ENCODE measurements around the gene BICC1. TPM values are rescaled to one million over a fixed set of nuclear protein-coding genes. Genes with fewer than 3 reads are reported as not detected.

The BICC1 gene
- total RNA-seq, 1 experiment from 2014 or later = 11.8 TPM

GRCh38 chr10:58780476-58780875, 267.8 kb downstream of the BICC1 start:
- DNase-seq (ENCODE audit: low spot score) = no peak

- peak; percentile 32 for DNase-seq (ENCODE audit: low spot score)
Measured at GRCh38 chr10:58781873-58782488, 269.3 kb downstream of the BICC1 start.

- DNase-seq (ENCODE audit: low spot score) = peak; percentile 4
Measured at GRCh38 chr10:58782876-58783851, 270.5 kb downstream of the BICC1 start.

GRCh38 chr10:58784361-58784760, 271.7 kb downstream of the BICC1 start:
- DNase-seq (ENCODE audit: low spot score) = no peak

GRCh38 chr10:58785354-58785753, 272.7 kb downstream of the BICC1 start:
- DNase-seq (ENCODE audit: low spot score) = no peak

GRCh38 chr10:58791137-58791536, 278.5 kb downstream of the BICC1 start:
- DNase-seq (ENCODE audit: low spot score) = no peak

- no peak for DNase-seq (ENCODE audit: low spot score)
Measured at GRCh38 chr10:58795560-58795959, 282.9 kb downstream of the BICC1 start.

GRCh38 chr10:58796242-58796641, 283.6 kb downstream of the BICC1 start:
- no peak for DNase-seq (ENCODE audit: low spot score)

GRCh38 chr10:58796824-58797223, 284.2 kb downstream of the BICC1 start:
- no peak for DNase-seq (ENCODE audit: low spot score)

- DNase-seq (ENCODE audit: low spot score) = no peak
Measured at GRCh38 chr10:58797356-58797755, 284.7 kb downstream of the BICC1 start.

GRCh38 chr10:58802047-58802446, 289.4 kb downstream of the BICC1 start:
- no peak for DNase-seq (ENCODE audit: low spot score)

- DNase-seq (ENCODE audit: low spot score) = no peak
Measured at GRCh38 chr10:58806323-58806722, 293.7 kb downstream of the BICC1 start.

GRCh38 chr10:58806970-58807628, 294.4 kb downstream of the BICC1 start:
- no peak for DNase-seq (ENCODE audit: low spot score)

- DNase-seq (ENCODE audit: low spot score) = no peak
Measured at GRCh38 chr10:58807629-58808022, 295.0 kb downstream of the BICC1 start.

GRCh38 chr10:58810751-58811150, 298.1 kb downstream of the BICC1 start:
- DNase-seq (ENCODE audit: low spot score) = no peak

- no peak for DNase-seq (ENCODE audit: low spot score)
Measured at GRCh38 chr10:58813573-58813972, 300.9 kb downstream of the BICC1 start.

GRCh38 chr10:58817201-58817846, 304.7 kb downstream of the BICC1 start:
- no peak for DNase-seq (ENCODE audit: low spot score)

GRCh38 chr10:58818900-58819299, 306.2 kb downstream of the BICC1 start:
- DNase-seq (ENCODE audit: low spot score) = peak; percentile 64

- DNase-seq (ENCODE audit: low spot score) = no peak
Measured at GRCh38 chr10:58820386-58820785, 307.7 kb downstream of the BICC1 start.

- DNase-seq (ENCODE audit: low spot score) = no peak
Measured at GRCh38 chr10:58820861-58821751, 308.4 kb downstream of the BICC1 start.

- DNase-seq (ENCODE audit: low spot score) = no peak
Measured at GRCh38 chr10:58821752-58822056, 309.0 kb downstream of the BICC1 start.
